ENCODE results near the gene MIEF1. TPM values are rescaled to one million over a fixed set of nuclear protein-coding genes. Genes with fewer than 3 reads are reported as not detected.

Gene MIEF1
- polyA plus RNA-seq, 1 of the 3 experiments (the other 2 are of a cell fraction), result 7.5 TPM

GRCh38 chr22:39487826-39488520, 14.1 kb upstream of the MIEF1 start:
- ChIA-PET POLR2A (no interaction called here), CTCF (interaction anchor here (0.8 to 1.0 kb wide), 3 partner anchors 27 to 89 kb away, joined by 4 to 5 read pairs (median 4); partner anchors contain the start of gene TAB1)
- no peaks in the 10 kb centered on the region for H3K27me3 ChIP-seq (ENCODE audit: insufficient read depth)
- no peak for DNase-seq
- no peaks in the 10 kb centered on the region for H4K20me1 ChIP-seq (ENCODE audit: insufficient read depth)
- no peak overlapping the region for H3K4me3 ChIP-seq (ENCODE audit: low read depth in 2 of 2, low read length in 1 of 2)
- 88% methylated on average over 19 of the region's 70 CpGs for WGBS (ENCODE audit: low lambda C conversion rate)
- no peaks in the 10 kb centered on the region for H3K9me3 ChIP-seq
- no peaks in the 10 kb centered on the region; a peak in 1 of 4 replicates for H3K4me1 ChIP-seq (ENCODE audit: control insufficient read depth in 1 of 2, insufficient read depth in 2 of 2, low read depth in 1 of 2, low read length in 1 of 2)
- no peaks in the 10 kb centered on the region for H3K79me2 ChIP-seq (ENCODE audit: insufficient read depth)
- H3K36me3 ChIP-seq (replicated peaks in 1 of 2; ENCODE audit: control insufficient read depth in 1 of 2, insufficient read depth in 2 of 2, low read length in 1 of 2), result no peaks in the 10 kb centered on the region
- no peaks in the 10 kb centered on the region for H3K9me2 ChIP-seq
- no peak for TF ChIP-seq MEF2A (IDR thresholded peaks at IDR 0.05; ENCODE audit: borderline replicate concordance, low read depth)
- no peak overlapping the region for H3K4me2 ChIP-seq
- H3F3A ChIP-seq (replicated peaks; ENCODE audit: insufficient read depth), result no peaks in the 10 kb centered on the region
- no peak overlapping the region for H3K27ac ChIP-seq (ENCODE audit: low read depth in 2 of 2, low read length in 1 of 2)
- H2AFZ ChIP-seq (ENCODE audit: low read depth), result no peak overlapping the region
- H3K9ac ChIP-seq, result no peak overlapping the region

GRCh38 chr22:39488563-39489083, 13.5 kb upstream of the MIEF1 start:
- no peak for TF ChIP-seq MXI1 (IDR thresholded peaks at IDR 0.05; ENCODE audit: low read depth, low read length)
- TF ChIP-seq TAF1 (IDR thresholded peaks at IDR 0.05; ENCODE audit: borderline replicate concordance, low read depth, low read length), result no peak
- TF ChIP-seq GATA2 (CRISPR knock-in tag; IDR thresholded peaks at IDR 0.05), result no peak
- no peak for TF ChIP-seq RFX5 (IDR thresholded peaks at IDR 0.05; ENCODE audit: low read length)
- TF ChIP-seq RAD21 (IDR thresholded peaks at IDR 0.05; ENCODE audit: low read length), result no peak
- no peak for TF ChIP-seq MAX (IDR thresholded peaks at IDR 0.05; ENCODE audit: low read depth)
- TF ChIP-seq RCOR1 (IDR thresholded peaks at IDR 0.05; ENCODE audit: low read length), result no peak
- no peak for TF ChIP-seq MEF2A (IDR thresholded peaks at IDR 0.05; ENCODE audit: borderline replicate concordance, low read depth)
- no peak for TF ChIP-seq TEAD4 (IDR thresholded peaks at IDR 0.05; ENCODE audit: borderline replicate concordance, insufficient read depth)
- TF ChIP-seq FOSL2 (IDR thresholded peaks at IDR 0.05; ENCODE audit: borderline replicate concordance, low read depth), result no peak
- no peak for TF ChIP-seq FOXM1 (IDR thresholded peaks at IDR 0.05; ENCODE audit: low read depth)
- no peak for TF ChIP-seq SMC3 (IDR thresholded peaks at IDR 0.05; ENCODE audit: low read depth, low read length)
- no peak for TF ChIP-seq NFIC (IDR thresholded peaks at IDR 0.05; ENCODE audit: borderline replicate concordance)
- TF ChIP-seq FOXJ3 (CRISPR knock-in tag; IDR thresholded peaks at IDR 0.05), result no peak
- CTCF ChIA-PET, result interaction anchor here (1.0 to 2.0 kb wide), 2 partner anchors 26 to 40 kb away, joined by 4 to 8 read pairs; no protein-coding TSS in a partner anchor
- no peak for DNase-seq

More at GRCh38 chr22:39488563-39489083, 13.5 kb upstream of the MIEF1 start:
- no peak overlapping the region for H3K4me2 ChIP-seq
- no peaks in the 10 kb centered on the region for H4K20me1 ChIP-seq (ENCODE audit: insufficient read depth)
- no peaks in the 10 kb centered on the region; a peak in 1 of 4 replicates for H3K4me1 ChIP-seq (ENCODE audit: control insufficient read depth in 1 of 2, insufficient read depth in 2 of 2, low read depth in 1 of 2, low read length in 1 of 2)
- WGBS (ENCODE audit: low lambda C conversion rate), result 92% methylated on average over 11 of the region's 39 CpGs
- no peak overlapping the region for H3K9ac ChIP-seq
- H3K79me2 ChIP-seq (ENCODE audit: insufficient read depth), result no peaks in the 10 kb centered on the region
- H3F3A ChIP-seq (replicated peaks; ENCODE audit: insufficient read depth), result no peaks in the 10 kb centered on the region
- H3K4me3 ChIP-seq (ENCODE audit: low read depth in 2 of 2, low read length in 1 of 2), result no peak overlapping the region
- POLR2A ChIA-PET, result no interaction called here
- no peaks in the 10 kb centered on the region for H3K27me3 ChIP-seq (ENCODE audit: insufficient read depth)
- H3K27ac ChIP-seq (ENCODE audit: low read depth in 2 of 2, low read length in 1 of 2), result no peak overlapping the region
- no peak overlapping the region for H2AFZ ChIP-seq (ENCODE audit: low read depth)
- no peaks in the 10 kb centered on the region for H3K36me3 ChIP-seq (replicated peaks in 1 of 2; ENCODE audit: control insufficient read depth in 1 of 2, insufficient read depth in 2 of 2, low read length in 1 of 2)
- no peaks in the 10 kb centered on the region for H3K9me3 ChIP-seq
- no peaks in the 10 kb centered on the region for H3K9me2 ChIP-seq
